ENCODE results near the gene LDB3. TPM values are rescaled to one million over a fixed set of nuclear protein-coding genes. Genes with fewer than 3 reads are reported as not detected.
A peak's percentile ranks its signal among the peaks of the same experiment; 100 is the strongest.

The LDB3 gene
- total RNA-seq, 2 experiments from 2014 or later: 0.05 to 0.08 TPM

DNA sequence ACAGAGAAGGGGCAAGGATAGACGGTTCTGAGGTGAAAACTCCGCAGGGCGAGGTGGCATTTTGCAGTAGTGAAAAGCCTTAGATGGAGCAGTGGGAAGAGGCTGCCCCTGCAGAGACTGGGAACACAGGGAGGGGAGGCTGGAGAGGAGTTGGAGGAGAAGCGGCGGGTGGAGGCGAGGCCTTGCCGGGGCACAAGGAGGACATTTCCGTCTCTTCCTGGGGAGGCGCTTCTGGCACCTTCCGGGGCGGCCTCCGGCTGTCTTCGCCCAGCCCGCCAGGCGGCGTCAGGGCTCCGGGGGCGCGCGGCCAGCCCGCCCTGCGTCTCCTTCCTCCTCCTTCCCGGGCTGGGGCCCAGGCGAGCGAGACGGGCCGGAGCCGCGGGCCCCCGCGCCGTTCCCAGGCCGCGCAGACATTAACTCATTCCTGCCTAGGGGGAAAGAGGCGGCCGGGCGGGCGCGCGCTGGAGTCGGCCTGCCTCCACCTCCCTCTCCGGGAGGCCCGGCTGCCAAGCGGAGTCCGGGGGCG lies 42.7 kb downstream of the LDB3 start:
- H3K4me3 ChIP-seq (ENCODE audit: low read length): peak overlapping the region; percentile 67
- peak overlapping the region; percentile 95 for H3K27ac Mint-ChIP-seq
- DNase-seq (peak; percentile 68 to 93 (median 82)), ATAC-seq (ENCODE audit: poor library complexity) (peak; percentile 95)
- H3K4me3 Mint-ChIP-seq: peak overlapping the region; percentile 95
- intact Hi-C loops (cut with DNase I, micrococcal nuclease): loop anchor here (1.0 to 5.0 kb wide), 8 partner anchors 45 to 381 kb away; partner anchors contain the start of genes BMPR1A (in 2 of the 2) and GLUD1 (in 1 of the 2)
- no peaks in the 10 kb centered on the region for H3K9me3 Mint-ChIP-seq
- peaks cover 17% of the 10 kb centered on the region for H3K4me1 ChIP-seq (ENCODE audit: insufficient read depth, low read length)
- H3K4me1 Mint-ChIP-seq (ENCODE audit: low read depth): peaks cover 20% of the 10 kb centered on the region
- no peaks in the 10 kb centered on the region for H3K27me3 Mint-ChIP-seq
- H3K27ac ChIP-seq (ENCODE audit: low read depth in 1 of 2, low read length in 2 of 2): peak overlapping the region; percentile 78 to 81
- POLR2A ChIA-PET: interaction anchor here (1.0 to 3.0 kb wide), 4 partner anchors 9 to 311 kb away, joined by 3 to 29 read pairs (median 6); partner anchors contain the start of gene BMPR1A
- H3K36me3 ChIP-seq (ENCODE audit: insufficient read depth, low read length): no peaks in the 10 kb centered on the region
- CTCF ChIA-PET: no interaction called here
- peaks cover 6% of the 10 kb centered on the region for H3K36me3 Mint-ChIP-seq (ENCODE audit: low read depth)
- TF ChIP-seq, protein P1, sequence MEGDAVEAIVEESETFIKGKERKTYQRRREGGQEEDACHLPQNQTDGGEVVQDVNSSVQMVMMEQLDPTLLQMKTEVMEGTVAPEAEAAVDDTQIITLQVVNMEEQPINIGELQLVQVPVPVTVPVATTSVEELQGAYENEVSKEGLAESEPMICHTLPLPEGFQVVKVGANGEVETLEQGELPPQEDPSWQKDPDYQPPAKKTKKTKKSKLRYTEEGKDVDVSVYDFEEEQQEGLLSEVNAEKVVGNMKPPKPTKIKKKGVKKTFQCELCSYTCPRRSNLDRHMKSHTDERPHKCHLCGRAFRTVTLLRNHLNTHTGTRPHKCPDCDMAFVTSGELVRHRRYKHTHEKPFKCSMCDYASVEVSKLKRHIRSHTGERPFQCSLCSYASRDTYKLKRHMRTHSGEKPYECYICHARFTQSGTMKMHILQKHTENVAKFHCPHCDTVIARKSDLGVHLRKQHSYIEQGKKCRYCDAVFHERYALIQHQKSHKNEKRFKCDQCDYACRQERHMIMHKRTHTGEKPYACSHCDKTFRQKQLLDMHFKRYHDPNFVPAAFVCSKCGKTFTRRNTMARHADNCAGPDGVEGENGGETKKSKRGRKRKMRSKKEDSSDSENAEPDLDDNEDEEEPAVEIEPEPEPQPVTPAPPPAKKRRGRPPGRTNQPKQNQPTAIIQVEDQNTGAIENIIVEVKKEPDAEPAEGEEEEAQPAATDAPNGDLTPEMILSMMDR (IDR thresholded peaks at IDR 0.05): peak; percentile 77
- H3K9me3 ChIP-seq (ENCODE audit: control insufficient read depth in 1 of 2, insufficient read depth in 1 of 2, low read length in 2 of 2): peaks cover 0 to 9% of the 10 kb centered on the region in 2 experiments
- H3K27me3 ChIP-seq (ENCODE audit: control insufficient read depth in 1 of 2, insufficient read depth in 2 of 2, low read length in 2 of 2): no peaks in the 10 kb centered on the region

DNA sequence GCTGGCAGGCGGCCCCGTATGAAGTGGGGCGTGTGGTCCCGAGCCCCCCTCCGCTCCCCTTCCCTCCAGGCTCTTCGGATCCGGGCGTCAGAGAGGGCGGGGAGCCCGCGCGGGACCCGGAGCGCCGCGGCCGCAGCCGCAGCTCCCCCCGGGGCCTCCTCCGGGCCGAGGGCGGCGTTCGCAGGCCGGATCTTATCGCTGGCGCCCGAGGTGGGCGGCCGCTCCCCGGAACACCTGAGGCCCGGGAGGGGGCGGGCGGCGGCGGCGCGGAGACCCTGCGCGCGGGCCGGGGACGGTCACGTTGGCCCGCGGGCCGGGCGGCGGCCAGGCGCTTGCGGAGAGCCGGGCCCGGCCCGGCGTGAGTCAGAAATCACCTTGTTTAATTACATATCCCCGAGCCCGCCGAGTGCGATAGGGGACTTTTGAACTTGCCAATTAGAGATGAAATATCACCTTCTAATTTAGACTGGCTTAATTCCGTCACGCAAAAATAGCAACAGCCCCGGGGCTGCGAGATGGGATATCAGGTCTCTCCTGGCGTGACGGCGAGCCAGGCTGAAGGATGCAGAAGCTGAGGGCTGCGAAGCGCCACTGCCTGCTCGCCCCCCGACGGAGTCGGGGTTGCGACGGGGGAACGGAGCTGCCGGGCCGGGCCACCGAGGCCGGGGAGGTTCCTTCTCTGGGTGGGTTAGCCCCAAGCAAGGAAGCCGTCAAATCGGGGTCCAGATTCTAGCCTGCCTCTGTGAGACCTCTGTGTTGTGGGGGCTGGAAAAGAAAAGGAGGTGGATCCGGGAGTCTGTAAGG lies 43.4 kb downstream of the LDB3 start:
- peaks cover 17% of the 10 kb centered on the region for H3K4me1 ChIP-seq (ENCODE audit: insufficient read depth, low read length)
- Mint-ChIP-seq H3K4me1 (ENCODE audit: low read depth) (peaks cover 20% of the 10 kb centered on the region), H3K36me3 (ENCODE audit: low read depth) (peaks cover 6% of the 10 kb centered on the region), H3K27me3 (no peaks in the 10 kb centered on the region), H3K9me3 (no peaks in the 10 kb centered on the region), H3K27ac (peak overlapping the region; percentile 90), H3K4me3 (peak overlapping the region; percentile 94)
- ATAC-seq (ENCODE audit: poor library complexity) (peak; percentile 50), DNase-seq (peak in 13 of 14 experiments; percentile 19 to 80 (median 40))
- peak overlapping the region; percentile 67 for H3K4me3 ChIP-seq (ENCODE audit: low read length)
- TF ChIP-seq, protein P1 (IDR thresholded peaks at IDR 0.05): no peak
- H3K36me3 ChIP-seq (ENCODE audit: insufficient read depth, low read length): no peaks in the 10 kb centered on the region
- peaks cover 0 to 9% of the 10 kb centered on the region in 2 experiments for H3K9me3 ChIP-seq (ENCODE audit: control insufficient read depth in 1 of 2, insufficient read depth in 1 of 2, low read length in 2 of 2)
- intact Hi-C loops (cut with DNase I, micrococcal nuclease): loop anchor here (1.0 to 5.0 kb wide), 8 partner anchors 45 to 381 kb away; partner anchors contain the start of genes BMPR1A (in 2 of the 2) and GLUD1 (in 1 of the 2)
- no peaks in the 10 kb centered on the region for H3K27me3 ChIP-seq (ENCODE audit: control insufficient read depth in 1 of 2, insufficient read depth in 2 of 2, low read length in 2 of 2)
- ChIA-PET CTCF (interaction anchor here (0.6 kb wide), 1 partner anchor 172 kb away, joined by 5 read pairs; no protein-coding TSS in a partner anchor), POLR2A (interaction anchor here (0.6 to 3.0 kb wide), 10 partner anchors 9 to 1108 kb away, joined by 3 to 29 read pairs (median 4); partner anchors contain the start of gene BMPR1A)
- peak overlapping the region; percentile 72 to 78 for H3K27ac ChIP-seq (ENCODE audit: low read depth in 1 of 2, low read length in 2 of 2)

DNA sequence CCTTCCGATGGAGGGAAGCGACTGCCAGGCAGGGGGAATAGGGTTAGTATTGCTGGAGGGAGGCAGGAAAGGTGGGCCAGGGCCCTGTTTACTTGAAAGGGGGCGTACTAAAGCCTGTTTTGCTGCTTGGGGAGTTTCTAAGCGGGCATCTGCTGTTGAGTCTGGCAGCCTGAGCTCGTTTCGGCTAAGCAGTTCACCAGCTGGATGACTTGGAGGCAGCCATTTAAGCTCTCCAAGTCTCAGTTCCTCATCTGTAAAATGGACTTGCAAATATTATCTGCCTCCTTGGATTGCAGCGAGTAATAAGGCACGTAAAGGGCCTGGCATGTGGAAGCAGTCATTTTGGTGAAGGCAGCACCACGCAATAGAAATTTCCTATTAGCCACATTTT lies 44.0 kb downstream of the LDB3 start:
- Histone ChIP-seq H3K27ac (ENCODE audit: low read depth in 1 of 2, low read length in 2 of 2) (peak overlapping the region; percentile 46 to 72), H3K4me1 (ENCODE audit: insufficient read depth, low read length) (peaks cover 17% of the 10 kb centered on the region), H3K4me3 (ENCODE audit: low read length) (peak overlapping the region; percentile 67), H3K9me3 (ENCODE audit: control insufficient read depth in 1 of 2, insufficient read depth in 1 of 2, low read length in 2 of 2) (peaks cover 0 to 9% of the 10 kb centered on the region in 2 experiments), H3K27me3 (ENCODE audit: control insufficient read depth in 1 of 2, insufficient read depth in 2 of 2, low read length in 2 of 2) (no peaks in the 10 kb centered on the region), H3K36me3 (ENCODE audit: insufficient read depth, low read length) (no peaks in the 10 kb centered on the region)
- no peak for DNase-seq
- Mint-ChIP-seq H3K9me3 (no peaks in the 10 kb centered on the region), H3K27ac (peak overlapping the region; percentile 90), H3K27me3 (no peaks in the 10 kb centered on the region), H3K4me1 (ENCODE audit: low read depth) (peaks cover 20% of the 10 kb centered on the region), H3K36me3 (ENCODE audit: low read depth) (peaks cover 6% of the 10 kb centered on the region), H3K4me3 (peak overlapping the region; percentile 94)
- CTCF ChIA-PET: interaction anchor here (0.6 kb wide), 1 partner anchor 171 kb away, joined by 5 read pairs; no protein-coding TSS in a partner anchor
- intact Hi-C loops (cut with DNase I, micrococcal nuclease): loop anchor here (5.0 kb wide), 6 partner anchors 45 to 380 kb away; partner anchors contain the start of genes BMPR1A (in 1 of the 2) and GLUD1 (in 1 of the 2)
- POLR2A ChIA-PET: interaction anchor here (0.6 to 3.0 kb wide), 9 partner anchors 8 to 1107 kb away, joined by 3 to 29 read pairs (median 5); partner anchors contain the start of gene BMPR1A
- no peak for ATAC-seq (ENCODE audit: poor library complexity)
- TF ChIP-seq, protein P1 (IDR thresholded peaks at IDR 0.05): no peak

All from CD4-positive, alpha-beta T cell (primary cell).